Astrocyte (in vitro differentiated cells and primary cell): Measurements from ENCODE around the gene RHOT1. TPM values are rescaled to one million over a fixed set of nuclear protein-coding genes. Genes with fewer than 3 reads are reported as not detected.
"Not testable (repeated sequence)": the region's sequence is repeated elsewhere in the genome, so short reads cannot be mapped to it uniquely, and the experiment has no call there.

Experiments
- DNase-seq: peaks from one replicate; pipeline ENCODE4 v3.0.0-alpha.2; 2010; ENCODE audit warnings: low read depth
- FAIRE-seq: peaks from 2 replicates; lab custom pipeline; 2011; peaks lifted over from hg19 to GRCh38; lab: Jason Lieb, UNC
- H2AFZ ChIP-seq: 2 replicates; pipeline ENCODE4 v1.6.0; 2012; ENCODE audit warnings: low read depth, low read length, inconsistent platforms
- H3K27ac ChIP-seq: 2 replicates; pipeline ENCODE4 v1.5.1; 2011; ENCODE audit warnings: low read depth, low read length, inconsistent platforms
- H3K27me3 ChIP-seq: 2 replicates; pipeline ENCODE4 v1.6.0; 2011; ENCODE audit warnings: low read length, inconsistent platforms; ENCODE audit not compliant: insufficient read depth
- H3K36me3 ChIP-seq: 2 replicates; pipeline ENCODE4 v1.5.1; 2011; ENCODE audit warnings: low read length, inconsistent platforms; ENCODE audit not compliant: insufficient read depth
- H3K4me1 ChIP-seq: 2 replicates; pipeline ENCODE4 v1.5.1; 2011; ENCODE audit warnings: low read length, inconsistent platforms; ENCODE audit not compliant: insufficient read depth
- H3K4me2 ChIP-seq: 2 replicates; pipeline ENCODE4 v1.6.0; 2012; ENCODE audit warnings: low read length, inconsistent platforms
- H3K4me3 ChIP-seq: 2 replicates; pipeline ENCODE4 v1.5.1; 2011; ENCODE audit warnings: low read depth, mild to moderate bottlenecking, low read length, inconsistent platforms; ENCODE audit not compliant: insufficient read depth
- H3K79me2 ChIP-seq: 2 replicates; pipeline ENCODE4 v1.6.0; 2012; ENCODE audit warnings: mild to moderate bottlenecking, low read length, inconsistent platforms; ENCODE audit not compliant: insufficient read depth
- H3K9ac ChIP-seq: 2 replicates; pipeline ENCODE4 v1.6.0; 2012; ENCODE audit warnings: mild to moderate bottlenecking, low read length, inconsistent platforms
- H3K9me3 ChIP-seq: 2 replicates; pipeline ENCODE4 v1.5.1; 2012; ENCODE audit warnings: low read depth, mild to moderate bottlenecking, low read length, inconsistent platforms; ENCODE audit not compliant: insufficient read depth
- H4K20me1 ChIP-seq: 2 replicates; pipeline ENCODE4 v1.6.0; 2012; ENCODE audit warnings: low read length, inconsistent platforms; ENCODE audit not compliant: insufficient read depth
- H3K27ac Mint-ChIP-seq: one replicate; pipeline ENCODE4 v1.8.0; 2021; ENCODE audit warnings: mild to moderate bottlenecking, mixed read lengths; ENCODE audit not compliant: unreplicated experiment
- H3K27me3 Mint-ChIP-seq: one replicate; pipeline ENCODE4 v1.8.0; 2021; ENCODE audit warnings: low read depth, mixed read lengths; ENCODE audit not compliant: unreplicated experiment
- H3K36me3 Mint-ChIP-seq: one replicate; pipeline ENCODE4 v1.8.0; 2021; ENCODE audit warnings: low read depth, mixed read lengths; ENCODE audit not compliant: unreplicated experiment
- H3K4me1 Mint-ChIP-seq: one replicate; pipeline ENCODE4 v1.8.0; 2021; ENCODE audit warnings: low read depth, mixed read lengths; ENCODE audit not compliant: unreplicated experiment
- H3K4me3 Mint-ChIP-seq: one replicate; pipeline ENCODE4 v1.8.0; 2021; ENCODE audit warnings: mild to moderate bottlenecking, moderate library complexity, mixed read lengths; ENCODE audit not compliant: unreplicated experiment
- H3K9me3 Mint-ChIP-seq: one replicate; pipeline ENCODE4 v1.8.0; 2021; ENCODE audit warnings: mild to moderate bottlenecking, mixed read lengths; ENCODE audit not compliant: unreplicated experiment
- EZH2 ChIP-seq: IDR thresholded peaks from 2 replicates; pipeline ENCODE4 v1.6.1; 2012; ENCODE audit warnings: mild to moderate bottlenecking, low read length, inconsistent platforms; ENCODE audit not compliant: insufficient read depth
- total RNA-seq: library from RNA; stranded (reverse); gene quantifications from 2 replicates; pipeline ENCODE4 v1.2.1, GENCODE V29; 2021
- TF ChIP-seq, protein P1 (sequence below): IDR thresholded peaks from 2 replicates; pipeline ENCODE4 v1.5.1; 2011; ENCODE audit warnings: low read depth, mild to moderate bottlenecking, inconsistent platforms, low read length, moderate library complexity; ENCODE audit not compliant: insufficient read depth

Gene RHOT1
- total RNA-seq, 1 donor from 2014 or later, result 20.9 TPM

DNA sequence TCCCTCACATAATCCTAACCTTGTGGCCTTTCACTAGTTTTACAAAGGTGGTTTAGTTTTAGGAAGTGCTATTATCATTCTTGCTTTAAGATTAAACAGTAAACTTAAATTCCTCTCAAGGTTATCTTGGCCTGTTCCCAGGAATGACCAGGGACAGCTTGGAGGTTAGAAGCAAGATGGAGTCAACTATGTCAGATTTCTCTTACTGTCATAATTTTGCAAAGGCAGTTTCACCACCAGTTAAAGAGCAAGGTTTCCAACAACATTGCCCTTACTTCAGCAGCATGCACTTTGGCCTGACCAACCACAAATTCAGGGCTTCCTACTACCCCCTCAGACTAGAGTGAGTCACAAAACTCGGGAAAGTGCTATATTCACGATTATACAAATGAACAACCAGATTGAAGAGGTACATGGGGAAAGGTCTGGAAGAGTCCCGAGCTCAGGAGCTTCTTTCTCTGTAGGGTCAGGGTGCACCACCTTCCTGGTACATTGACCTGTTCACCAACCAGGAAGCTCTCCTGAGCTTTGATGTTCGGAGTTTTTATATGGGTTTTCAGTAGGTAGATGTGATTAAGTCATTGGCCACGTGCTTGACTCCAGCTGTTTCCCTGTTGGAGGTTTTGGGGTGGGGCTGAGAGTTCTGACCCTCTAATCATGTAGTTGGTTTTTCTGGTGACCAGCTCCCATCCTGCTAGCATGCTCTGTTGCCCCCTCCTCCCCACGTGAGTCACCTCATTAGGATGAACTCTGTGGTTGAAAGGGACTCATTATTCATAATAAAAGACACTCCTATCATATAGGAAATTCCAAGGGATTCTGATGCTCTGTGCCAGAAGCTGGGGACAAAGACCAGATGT is 19.4 kb downstream of the RHOT1 start:
- peak overlapping the region; percentile 94 for H3K27ac Mint-ChIP-seq
- peak overlapping the region; percentile 91 for H3K27ac ChIP-seq

DNA sequence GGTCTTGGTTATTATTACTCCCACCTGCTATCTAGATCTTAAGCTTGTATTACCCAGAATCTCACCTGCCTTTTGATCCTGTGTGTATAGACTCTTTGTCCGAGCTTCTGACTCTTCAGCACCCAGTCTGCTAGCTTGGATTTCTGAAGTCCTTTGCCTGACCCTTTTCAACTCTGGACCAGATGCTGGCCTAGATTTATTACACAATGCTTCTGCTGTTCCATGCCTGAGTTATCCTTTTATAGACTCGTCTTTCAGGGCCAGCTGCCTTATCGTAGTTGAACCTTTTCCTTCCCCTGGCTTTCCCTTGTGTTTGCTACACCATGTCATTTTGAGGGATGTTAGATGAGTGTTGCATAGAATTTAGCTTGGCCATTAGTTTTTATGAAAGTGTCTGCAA is 32.6 kb downstream of the RHOT1 start:
- Mint-ChIP-seq H3K9me3 (peaks cover 12% of the 10 kb centered on the region), H3K4me3 (no peak overlapping the region), H3K27ac (no peak overlapping the region), H3K27me3 (no peaks in the 10 kb centered on the region), H3K36me3 (peaks cover 22% of the 10 kb centered on the region), H3K4me1 (no peaks in the 10 kb centered on the region)
- no peak for FAIRE-seq
- H3K4me3 ChIP-seq, result no peak overlapping the region
- no peak for DNase-seq
- H4K20me1 ChIP-seq, result no peaks in the 10 kb centered on the region
- H3K36me3 ChIP-seq, result peaks cover 9% of the 10 kb centered on the region
- H3K4me1 ChIP-seq, result no peaks in the 10 kb centered on the region
- no peak overlapping the region for H3K27ac ChIP-seq
- no peaks in the 10 kb centered on the region for H3K27me3 ChIP-seq
- TF ChIP-seq EZH2, result no peak
- TF ChIP-seq, protein P1, sequence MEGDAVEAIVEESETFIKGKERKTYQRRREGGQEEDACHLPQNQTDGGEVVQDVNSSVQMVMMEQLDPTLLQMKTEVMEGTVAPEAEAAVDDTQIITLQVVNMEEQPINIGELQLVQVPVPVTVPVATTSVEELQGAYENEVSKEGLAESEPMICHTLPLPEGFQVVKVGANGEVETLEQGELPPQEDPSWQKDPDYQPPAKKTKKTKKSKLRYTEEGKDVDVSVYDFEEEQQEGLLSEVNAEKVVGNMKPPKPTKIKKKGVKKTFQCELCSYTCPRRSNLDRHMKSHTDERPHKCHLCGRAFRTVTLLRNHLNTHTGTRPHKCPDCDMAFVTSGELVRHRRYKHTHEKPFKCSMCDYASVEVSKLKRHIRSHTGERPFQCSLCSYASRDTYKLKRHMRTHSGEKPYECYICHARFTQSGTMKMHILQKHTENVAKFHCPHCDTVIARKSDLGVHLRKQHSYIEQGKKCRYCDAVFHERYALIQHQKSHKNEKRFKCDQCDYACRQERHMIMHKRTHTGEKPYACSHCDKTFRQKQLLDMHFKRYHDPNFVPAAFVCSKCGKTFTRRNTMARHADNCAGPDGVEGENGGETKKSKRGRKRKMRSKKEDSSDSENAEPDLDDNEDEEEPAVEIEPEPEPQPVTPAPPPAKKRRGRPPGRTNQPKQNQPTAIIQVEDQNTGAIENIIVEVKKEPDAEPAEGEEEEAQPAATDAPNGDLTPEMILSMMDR, result no peak
- H3K9ac ChIP-seq, result no peak overlapping the region
- H3K79me2 ChIP-seq, result no peaks in the 10 kb centered on the region
- H3K9me3 ChIP-seq, result no peaks in the 10 kb centered on the region
- H3K4me2 ChIP-seq, result no peak overlapping the region
- H2AFZ ChIP-seq, result no peak overlapping the region

More for the DNA sequence above, 19.4 kb downstream of the RHOT1 start:
- Histone ChIP-seq H3K4me3 (peak overlapping the region; percentile 44), H4K20me1 (no peaks in the 10 kb centered on the region), H3K4me2 (peak overlapping the region; percentile 84), H3K79me2 (peaks cover 11% of the 10 kb centered on the region), H3K9me3 (peaks cover 3% of the 10 kb centered on the region), H3K36me3 (no peaks in the 10 kb centered on the region), H3K9ac (peak overlapping the region; percentile 67), H3K4me1 (peaks cover 36% of the 10 kb centered on the region), H3K27me3 (no peaks in the 10 kb centered on the region), H2AFZ (no peak overlapping the region)
- H3K4me3 Mint-ChIP-seq, result no peak overlapping the region
- peaks cover 11% of the 10 kb centered on the region for H3K9me3 Mint-ChIP-seq
- H3K27me3 Mint-ChIP-seq, result no peaks in the 10 kb centered on the region
- TF ChIP-seq, protein P1, result no peak
- no peak for TF ChIP-seq EZH2
- H3K36me3 Mint-ChIP-seq, result peaks cover 17% of the 10 kb centered on the region
- peak; percentile 37 for FAIRE-seq
- DNase-seq, result peak; percentile 92
- H3K4me1 Mint-ChIP-seq, result peaks cover 12% of the 10 kb centered on the region

DNA sequence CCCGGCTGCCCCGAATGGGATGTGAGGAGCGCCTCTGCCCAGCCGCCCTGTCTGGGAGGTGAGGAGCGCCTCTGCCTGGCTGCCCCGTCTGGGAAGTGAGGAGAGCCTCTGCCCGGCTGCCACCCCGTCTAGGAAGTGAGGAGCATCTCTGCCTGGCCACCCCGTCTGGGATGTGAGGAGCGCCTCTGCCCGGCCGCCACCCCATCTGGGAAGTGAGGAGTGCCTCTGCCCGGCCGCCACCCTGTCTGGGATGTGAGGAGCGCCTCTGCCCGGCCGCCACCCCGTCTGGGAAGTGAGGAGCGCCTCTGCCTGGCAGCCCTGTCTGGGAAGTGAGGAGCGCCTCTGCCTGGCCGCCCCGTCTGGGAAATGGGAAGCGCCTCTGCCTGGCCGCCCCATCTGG is 36.4 kb downstream of the RHOT1 start:
- not testable (repeated sequence) for H4K20me1 ChIP-seq, H3K4me2 ChIP-seq, H3K27me3 ChIP-seq, H3K27ac Mint-ChIP-seq, DNase-seq, H3K79me2 ChIP-seq, H3K4me1 ChIP-seq, H3K9me3 ChIP-seq, H3K27ac ChIP-seq, H3K4me3 ChIP-seq, H2AFZ ChIP-seq, H3K4me1 Mint-ChIP-seq, FAIRE-seq, H3K9ac ChIP-seq, H3K4me3 Mint-ChIP-seq, H3K27me3 Mint-ChIP-seq
- H3K36me3 ChIP-seq, result peaks cover 17% of the 10 kb centered on the region
- H3K9me3 Mint-ChIP-seq, result peaks cover 15% of the 10 kb centered on the region
- H3K36me3 Mint-ChIP-seq, result peaks cover 33% of the 10 kb centered on the region

GRCh38 chr17:32179103-32179502 is 36.8 kb downstream of the RHOT1 start:
- FAIRE-seq, H4K20me1 ChIP-seq, H3K4me3 Mint-ChIP-seq, H3K4me1 Mint-ChIP-seq, H3K79me2 ChIP-seq, H3K9ac ChIP-seq, H3K4me3 ChIP-seq, H3K9me3 ChIP-seq, DNase-seq, H3K27ac Mint-ChIP-seq, H3K4me2 ChIP-seq, H3K4me1 ChIP-seq, H3K27me3 Mint-ChIP-seq, H3K27me3 ChIP-seq, H3K27ac ChIP-seq, H2AFZ ChIP-seq: not testable (repeated sequence)
- H3K36me3 ChIP-seq, result peaks cover 17% of the 10 kb centered on the region
- peaks cover 15% of the 10 kb centered on the region for H3K9me3 Mint-ChIP-seq
- peaks cover 35% of the 10 kb centered on the region for H3K36me3 Mint-ChIP-seq
